ENCODE data around the gene SLC22A6. TPM values are rescaled to one million over a fixed set of nuclear protein-coding genes. Genes with fewer than 3 reads are reported as not detected.

SLC22A6 gene
- total RNA-seq, 3 donors from 2014 or later: not detected

DNA sequence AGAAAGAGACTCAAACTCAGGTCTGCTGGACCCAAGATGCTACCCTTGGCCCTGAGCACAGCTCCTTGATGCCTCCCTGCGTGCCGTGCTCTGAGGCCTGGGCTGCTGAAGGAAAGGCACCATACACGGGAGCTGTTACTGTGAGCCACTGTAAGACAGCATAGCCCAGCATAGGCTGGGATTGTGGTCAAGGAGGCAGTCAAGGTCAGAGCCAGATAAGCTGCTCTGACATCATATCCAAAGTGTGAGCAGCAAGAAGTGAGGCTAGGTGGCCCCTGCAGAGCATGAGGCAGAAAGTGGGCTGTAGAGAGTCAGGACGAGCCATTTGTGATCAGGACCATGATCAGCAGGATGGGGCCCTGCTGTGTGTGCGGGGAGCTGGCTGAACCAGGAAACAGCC lies 23.2 kb upstream of the SLC22A6 start:
- no peak for ATAC-seq
- H3K27me3 Mint-ChIP-seq (ENCODE audit: low read depth): peaks cover 2% of the 10 kb centered on the region
- H3K4me3 Mint-ChIP-seq: no peak overlapping the region
- H3K36me3 Mint-ChIP-seq (ENCODE audit: insufficient read depth): no peaks in the 10 kb centered on the region
- no peaks in the 10 kb centered on the region for H3K9me3 Mint-ChIP-seq
- DNase-seq: no peak
- H3K4me1 Mint-ChIP-seq (ENCODE audit: low read depth): no peaks in the 10 kb centered on the region

- ATAC-seq (no peak), DNase-seq (no peak)
- H3K27me3 Mint-ChIP-seq (ENCODE audit: low read depth): peaks cover 13% of the 10 kb centered on the region
- H3K4me3 Mint-ChIP-seq: no peak overlapping the region
- H3K36me3 Mint-ChIP-seq (ENCODE audit: insufficient read depth): no peaks in the 10 kb centered on the region
- H3K4me1 Mint-ChIP-seq (ENCODE audit: low read depth): no peaks in the 10 kb centered on the region
- no peaks in the 10 kb centered on the region for H3K9me3 Mint-ChIP-seq
Observed at GRCh38 chr11:63001456-63001855, 16.7 kb upstream of the SLC22A6 start.

DNA sequence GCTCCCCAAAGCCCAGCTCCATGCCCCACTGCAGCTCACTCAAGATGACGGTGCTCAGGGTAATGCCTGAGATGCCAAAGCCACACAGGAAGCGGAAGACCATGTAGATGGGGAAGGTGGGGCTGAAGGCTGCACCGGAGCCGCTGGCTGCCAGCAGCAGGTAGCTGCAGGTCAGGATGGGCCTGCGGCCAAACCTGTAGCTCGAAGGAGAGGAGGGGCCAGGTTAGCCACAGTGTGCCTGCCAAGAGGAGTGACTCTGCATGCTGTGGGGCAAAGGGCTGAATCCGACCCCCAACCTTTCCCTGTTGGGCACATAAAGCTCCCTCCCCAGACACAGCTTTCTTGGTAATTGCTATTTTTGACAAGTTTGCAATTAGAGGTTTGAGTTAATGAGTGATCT lies 14.9 kb upstream of the SLC22A6 start:
- H3K36me3 Mint-ChIP-seq (ENCODE audit: insufficient read depth): no peaks in the 10 kb centered on the region
- ATAC-seq (no peak), DNase-seq (no peak)
- no peaks in the 10 kb centered on the region for H3K4me1 Mint-ChIP-seq (ENCODE audit: low read depth)
- peaks cover 27% of the 10 kb centered on the region for H3K27me3 Mint-ChIP-seq (ENCODE audit: low read depth)
- H3K9me3 Mint-ChIP-seq: no peaks in the 10 kb centered on the region
- no peak overlapping the region for H3K4me3 Mint-ChIP-seq

- no peaks in the 10 kb centered on the region for H3K4me1 Mint-ChIP-seq (ENCODE audit: low read depth)
- H3K27me3 Mint-ChIP-seq (ENCODE audit: low read depth): peaks cover 28% of the 10 kb centered on the region
- DNase-seq (no peak), ATAC-seq (no peak)
- no peak overlapping the region for H3K4me3 Mint-ChIP-seq
- H3K9me3 Mint-ChIP-seq: no peaks in the 10 kb centered on the region
- no peaks in the 10 kb centered on the region for H3K36me3 Mint-ChIP-seq (ENCODE audit: insufficient read depth)
Observed at GRCh38 chr11:62999156-62999555, 14.4 kb upstream of the SLC22A6 start.

DNA sequence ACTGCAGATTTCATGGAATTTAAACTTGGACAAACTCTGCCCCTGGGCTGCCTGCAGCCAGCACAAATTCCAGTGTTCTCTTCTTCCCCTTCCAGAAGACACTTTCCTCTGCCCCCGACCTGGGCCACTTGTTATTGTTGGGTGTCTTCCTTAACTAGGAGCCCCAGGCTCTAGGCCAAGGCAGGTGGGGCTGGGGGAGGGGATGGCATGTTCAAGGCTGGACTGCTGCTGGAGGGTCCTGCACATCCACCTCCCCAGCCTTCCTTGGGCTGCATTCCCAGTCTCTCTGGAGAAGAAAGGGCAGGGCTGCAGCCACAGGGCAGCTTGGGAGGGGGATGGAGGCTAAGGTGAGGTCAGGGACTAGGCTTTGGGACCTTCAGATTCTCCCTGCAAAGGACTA lies 11.5 kb upstream of the SLC22A6 start:
- Mint-ChIP-seq H3K9me3 (no peaks in the 10 kb centered on the region), H3K36me3 (ENCODE audit: insufficient read depth) (no peaks in the 10 kb centered on the region), H3K4me1 (ENCODE audit: low read depth) (no peaks in the 10 kb centered on the region), H3K4me3 (no peak overlapping the region), H3K27me3 (ENCODE audit: low read depth) (peaks cover 36% of the 10 kb centered on the region)
- no peak for DNase-seq
- ATAC-seq: no peak

- H3K4me3 Mint-ChIP-seq: no peak overlapping the region
- H3K4me1 Mint-ChIP-seq (ENCODE audit: low read depth): no peaks in the 10 kb centered on the region
- H3K9me3 Mint-ChIP-seq: no peaks in the 10 kb centered on the region
- H3K27me3 Mint-ChIP-seq (ENCODE audit: low read depth): peaks cover 32% of the 10 kb centered on the region
- no peaks in the 10 kb centered on the region for H3K36me3 Mint-ChIP-seq (ENCODE audit: insufficient read depth)
- ATAC-seq (no peak), DNase-seq (no peak)
Observed at GRCh38 chr11:62994775-62995174, 10.0 kb upstream of the SLC22A6 start.

DNA sequence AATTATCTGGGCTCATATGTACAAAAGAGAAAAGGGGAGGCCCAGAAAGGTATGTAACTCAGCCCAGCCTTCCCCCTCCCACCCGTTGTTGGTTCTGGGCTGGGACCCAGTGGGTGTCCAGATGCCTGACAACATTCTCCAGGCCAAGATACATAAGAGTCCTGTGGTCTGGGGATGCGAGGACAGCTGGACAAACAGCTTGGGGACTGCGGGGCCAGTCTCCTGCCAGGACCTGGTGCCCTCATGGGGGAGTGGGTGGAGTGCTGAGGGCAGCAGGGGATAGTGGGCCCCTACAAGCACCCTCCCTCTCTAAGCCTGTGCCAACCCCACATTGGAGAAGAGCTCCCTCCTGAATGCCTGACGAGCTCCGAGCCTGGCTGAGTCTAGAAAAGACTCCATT lies 3.5 kb upstream of the SLC22A6 start:
- no peak for DNase-seq
- no peak overlapping the region for H3K4me3 Mint-ChIP-seq
- H3K4me1 Mint-ChIP-seq (ENCODE audit: low read depth): no peaks in the 10 kb centered on the region
- H3K36me3 Mint-ChIP-seq (ENCODE audit: insufficient read depth): no peaks in the 10 kb centered on the region
- H3K9me3 Mint-ChIP-seq: no peaks in the 10 kb centered on the region
- H3K27me3 Mint-ChIP-seq (ENCODE audit: low read depth): peaks cover 13% of the 10 kb centered on the region
- no peak for ATAC-seq

DNA sequence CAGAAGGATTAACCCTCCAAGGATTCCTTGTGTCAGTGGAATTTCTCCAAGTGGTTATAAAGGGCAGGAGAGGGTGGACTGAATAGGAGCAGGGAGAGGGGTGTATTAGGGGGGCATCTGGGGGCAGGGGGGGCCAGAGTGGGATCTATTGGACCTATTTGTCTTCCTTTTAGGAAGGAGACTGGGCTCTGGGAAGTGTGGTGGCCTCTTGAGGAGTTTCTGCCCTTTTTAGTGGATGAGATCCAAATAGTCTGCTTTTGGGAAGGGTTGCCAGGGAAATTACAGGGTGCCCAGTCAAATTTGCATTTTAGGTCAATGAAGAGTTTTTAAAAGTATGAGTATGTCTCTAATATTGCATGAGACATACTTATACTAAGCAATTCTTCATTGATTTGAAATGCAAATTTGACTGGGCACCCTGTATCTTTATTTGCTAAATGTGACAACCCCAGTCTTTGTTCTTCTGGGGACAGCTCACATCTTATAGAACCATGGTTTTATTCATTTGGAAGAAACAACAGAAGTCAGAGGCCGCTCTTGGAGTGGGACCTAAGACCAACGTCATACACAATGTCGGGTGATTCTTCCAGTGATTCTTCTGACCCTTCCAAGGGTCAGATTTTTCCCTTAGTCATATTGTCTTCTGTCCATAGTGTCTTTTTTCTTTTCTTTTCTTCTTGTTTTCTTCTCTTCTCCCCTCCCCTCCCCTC lies 429 bp upstream of the SLC22A6 start:
- no peak for ATAC-seq
- Mint-ChIP-seq H3K27me3 (ENCODE audit: low read depth) (peaks cover 10% of the 10 kb centered on the region), H3K9me3 (no peaks in the 10 kb centered on the region), H3K36me3 (ENCODE audit: insufficient read depth) (no peaks in the 10 kb centered on the region), H3K4me1 (ENCODE audit: low read depth) (no peaks in the 10 kb centered on the region), H3K4me3 (no peak overlapping the region)
- DNase-seq: no peak

DNA sequence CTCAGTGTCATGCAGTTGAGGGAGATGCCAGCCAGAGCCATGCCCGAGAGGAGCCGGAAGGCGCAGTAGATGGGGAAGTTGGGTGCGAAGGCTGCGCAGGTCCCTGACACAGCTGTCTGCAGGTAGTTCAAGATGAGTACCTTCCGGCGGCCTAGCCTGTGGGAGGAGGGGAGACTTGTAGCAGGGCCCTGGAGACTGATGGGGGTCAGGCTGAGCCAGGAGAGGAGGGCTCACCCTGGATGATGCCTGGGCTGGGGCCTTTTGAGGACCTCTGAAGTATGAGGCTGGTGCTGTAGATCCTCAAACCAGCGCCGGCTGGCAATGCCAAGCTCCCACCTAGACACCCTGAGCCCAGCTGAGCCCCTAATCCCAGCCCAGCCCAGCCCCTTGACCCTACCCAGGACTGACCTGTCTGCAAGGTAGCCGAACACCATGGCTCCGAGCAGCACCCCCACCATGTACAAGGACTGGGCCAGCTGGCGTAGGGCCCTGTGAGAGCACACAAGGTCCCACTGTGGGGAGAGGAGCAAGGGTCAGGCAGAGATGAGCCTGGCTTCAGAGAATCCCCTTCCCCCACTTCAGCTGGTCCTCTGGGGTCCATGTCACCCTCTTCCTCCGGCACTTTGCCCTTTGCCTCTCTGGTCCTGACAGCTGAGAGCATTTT lies 1.1 kb downstream of the SLC22A6 start:
- DNase-seq (no peak), ATAC-seq (no peak)
- Mint-ChIP-seq H3K4me3 (no peak overlapping the region), H3K9me3 (no peaks in the 10 kb centered on the region), H3K27me3 (ENCODE audit: low read depth) (peaks cover 15% of the 10 kb centered on the region), H3K4me1 (ENCODE audit: low read depth) (no peaks in the 10 kb centered on the region), H3K36me3 (ENCODE audit: insufficient read depth) (no peaks in the 10 kb centered on the region)

- DNase-seq (no peak), ATAC-seq (no peak)
- no peaks in the 10 kb centered on the region for H3K9me3 Mint-ChIP-seq
- H3K36me3 Mint-ChIP-seq (ENCODE audit: insufficient read depth): no peaks in the 10 kb centered on the region
- H3K4me3 Mint-ChIP-seq: no peak overlapping the region
- H3K27me3 Mint-ChIP-seq (ENCODE audit: low read depth): peaks cover 9% of the 10 kb centered on the region
- no peaks in the 10 kb centered on the region for H3K4me1 Mint-ChIP-seq (ENCODE audit: low read depth)
Observed at GRCh38 chr11:62981743-62982142, 3.0 kb downstream of the SLC22A6 start.

- ATAC-seq (no peak), DNase-seq (no peak)
- no peak overlapping the region for H3K4me3 Mint-ChIP-seq
- no peaks in the 10 kb centered on the region for H3K9me3 Mint-ChIP-seq
- no peaks in the 10 kb centered on the region for H3K4me1 Mint-ChIP-seq (ENCODE audit: low read depth)
- H3K27me3 Mint-ChIP-seq (ENCODE audit: low read depth): peaks cover 9% of the 10 kb centered on the region
- no peaks in the 10 kb centered on the region for H3K36me3 Mint-ChIP-seq (ENCODE audit: insufficient read depth)
Observed at GRCh38 chr11:62980133-62980760, 4.5 kb downstream of the SLC22A6 start.

- H3K4me1 Mint-ChIP-seq (ENCODE audit: low read depth): no peaks in the 10 kb centered on the region
- ATAC-seq (no peak), DNase-seq (no peak)
- no peaks in the 10 kb centered on the region for H3K36me3 Mint-ChIP-seq (ENCODE audit: insufficient read depth)
- no peak overlapping the region for H3K4me3 Mint-ChIP-seq
- no peaks in the 10 kb centered on the region for H3K9me3 Mint-ChIP-seq
- H3K27me3 Mint-ChIP-seq (ENCODE audit: low read depth): peaks cover 14% of the 10 kb centered on the region
Observed at GRCh38 chr11:62976109-62976508, 8.7 kb downstream of the SLC22A6 start.

- Mint-ChIP-seq H3K4me3 (no peak overlapping the region), H3K27me3 (ENCODE audit: low read depth) (peaks cover 19% of the 10 kb centered on the region), H3K36me3 (ENCODE audit: insufficient read depth) (no peaks in the 10 kb centered on the region), H3K4me1 (ENCODE audit: low read depth) (no peaks in the 10 kb centered on the region), H3K9me3 (no peaks in the 10 kb centered on the region)
- peak; percentile 38 to 62 for ATAC-seq
- DNase-seq: no peak
Observed at GRCh38 chr11:62974848-62975522, 9.8 kb downstream of the SLC22A6 start.

DNA sequence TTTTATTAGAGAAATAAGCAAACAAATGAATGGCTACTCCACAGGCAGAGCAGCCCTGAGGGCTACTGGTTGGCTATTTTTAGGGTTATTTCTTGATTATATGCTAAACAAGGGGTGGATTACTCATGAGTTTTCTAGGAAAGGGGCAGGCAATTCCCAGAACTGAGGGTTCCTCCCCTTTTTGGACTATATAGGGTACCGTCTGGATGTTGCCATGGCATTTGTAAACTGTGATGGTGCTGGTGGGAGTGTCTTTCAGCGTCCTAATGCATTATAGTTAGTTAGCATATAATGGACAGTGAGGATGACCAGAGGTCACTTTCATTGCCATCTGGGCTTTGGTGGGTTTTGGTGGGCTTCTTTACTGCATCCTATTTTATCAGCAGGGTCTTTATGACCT lies 19.2 kb downstream of the SLC22A6 start:
- Mint-ChIP-seq H3K27me3 (ENCODE audit: low read depth) (peaks cover 41% of the 10 kb centered on the region), H3K9me3 (no peaks in the 10 kb centered on the region), H3K4me3 (no peak overlapping the region), H3K4me1 (ENCODE audit: low read depth) (no peaks in the 10 kb centered on the region), H3K36me3 (ENCODE audit: insufficient read depth) (no peaks in the 10 kb centered on the region)
- ATAC-seq: no peak
- DNase-seq: no peak
